ENCODE data around the gene RASGRP3.
"Not testable (repeated sequence)": the region's sequence is repeated elsewhere in the genome, so short reads cannot be mapped to it uniquely, and the experiment has no call there.

The RASGRP3 gene, protein sequence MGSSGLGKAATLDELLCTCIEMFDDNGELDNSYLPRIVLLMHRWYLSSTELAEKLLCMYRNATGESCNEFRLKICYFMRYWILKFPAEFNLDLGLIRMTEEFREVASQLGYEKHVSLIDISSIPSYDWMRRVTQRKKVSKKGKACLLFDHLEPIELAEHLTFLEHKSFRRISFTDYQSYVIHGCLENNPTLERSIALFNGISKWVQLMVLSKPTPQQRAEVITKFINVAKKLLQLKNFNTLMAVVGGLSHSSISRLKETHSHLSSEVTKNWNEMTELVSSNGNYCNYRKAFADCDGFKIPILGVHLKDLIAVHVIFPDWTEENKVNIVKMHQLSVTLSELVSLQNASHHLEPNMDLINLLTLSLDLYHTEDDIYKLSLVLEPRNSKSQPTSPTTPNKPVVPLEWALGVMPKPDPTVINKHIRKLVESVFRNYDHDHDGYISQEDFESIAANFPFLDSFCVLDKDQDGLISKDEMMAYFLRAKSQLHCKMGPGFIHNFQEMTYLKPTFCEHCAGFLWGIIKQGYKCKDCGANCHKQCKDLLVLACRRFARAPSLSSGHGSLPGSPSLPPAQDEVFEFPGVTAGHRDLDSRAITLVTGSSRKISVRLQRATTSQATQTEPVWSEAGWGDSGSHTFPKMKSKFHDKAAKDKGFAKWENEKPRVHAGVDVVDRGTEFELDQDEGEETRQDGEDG

DNA sequence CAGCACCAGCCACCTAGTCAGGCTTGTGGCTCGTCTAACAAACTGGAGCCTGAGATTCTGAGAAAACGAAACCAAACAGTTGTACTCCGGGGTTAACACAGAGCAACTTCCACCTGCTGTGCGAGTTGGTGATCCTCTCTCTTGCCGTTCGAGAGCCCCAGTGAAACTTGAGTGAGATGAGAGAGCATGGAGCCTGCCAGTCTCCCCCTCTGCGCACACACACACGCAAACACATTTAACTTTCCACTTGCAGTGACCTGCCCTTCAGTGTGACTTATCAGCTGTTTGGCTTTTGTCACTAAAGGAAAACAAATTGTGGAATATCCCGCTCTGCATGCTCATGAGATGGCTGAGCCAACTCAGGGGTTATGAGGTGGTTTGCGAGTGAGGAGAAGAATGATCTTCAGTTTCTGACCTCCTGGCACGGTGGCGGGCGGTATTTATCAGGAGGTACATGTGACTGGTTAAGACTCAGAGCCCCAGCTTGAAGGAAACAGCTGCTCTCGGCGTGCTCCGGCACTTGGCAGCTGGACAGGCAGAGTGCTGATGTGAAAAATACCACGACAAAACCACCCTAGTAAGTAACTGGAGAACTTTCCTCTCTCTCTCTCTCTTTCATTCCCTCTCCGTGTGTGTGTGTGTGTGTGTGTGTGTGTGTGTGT is at the start of gene RASGRP3:
Gene RASGRP3, plus strand, starts transcription at position 519 of the 662 bp plus-strand sequence. CDS start 38,488 bp downstream, outside the sequence.
- peak; percentile 9 to 41 for DNase-seq (ENCODE audit: low spot score in 2 of 2)
- no peaks in the 10 kb centered on the region for H3K9me3 ChIP-seq
- H3K27me3 ChIP-seq (ENCODE audit: low read depth), result no peaks in the 10 kb centered on the region
- no peaks in the 10 kb centered on the region for H3K36me3 ChIP-seq (replicated peaks)
- peak within 1 kb of the TSS; percentile 23 for H3K4me3 ChIP-seq
- no peaks in the 10 kb centered on the region for H3K4me1 ChIP-seq
- in situ Hi-C loops (cut with MboI; ENCODE audit: low sequenced_read_pairs), result no loop called here

GRCh38 chr2:33426666-33427231 is 49.7 kb upstream of the RASGRP3 start:
- Histone ChIP-seq H3K36me3 (replicated peaks) (no peaks in the 10 kb centered on the region), H3K27me3 (ENCODE audit: low read depth) (no peaks in the 10 kb centered on the region), H3K4me3 (no peak overlapping the region), H3K9me3 (no peaks in the 10 kb centered on the region), H3K4me1 (no peaks in the 10 kb centered on the region)
- DNase-seq (ENCODE audit: low spot score in 2 of 2), result peak in 1 of 2 experiments; percentile 15
- in situ Hi-C loops (cut with MboI; ENCODE audit: low sequenced_read_pairs), result no loop called here

DNA sequence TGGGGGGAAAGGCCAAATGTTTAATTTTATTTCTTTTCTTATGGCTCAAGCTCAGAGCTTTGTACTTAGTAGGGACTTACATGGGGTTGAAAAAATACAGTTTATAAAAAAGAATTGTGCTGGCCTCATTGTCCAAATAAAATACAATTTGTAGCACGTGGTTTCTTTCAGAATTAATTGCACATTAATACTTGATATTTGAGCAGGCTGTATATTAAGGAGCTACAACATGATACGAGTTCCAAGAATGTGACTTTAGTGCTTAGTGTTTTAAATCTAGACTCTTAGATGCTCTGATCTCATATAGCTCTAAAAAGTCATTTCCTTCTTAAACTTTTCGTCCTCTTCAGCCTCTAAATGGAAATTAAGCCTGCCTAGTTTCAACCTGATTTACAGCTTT is 46.4 kb upstream of the RASGRP3 start:
- H3K4me3 ChIP-seq, result no peak overlapping the region
- H3K36me3 ChIP-seq (replicated peaks), result no peaks in the 10 kb centered on the region
- in situ Hi-C loops (cut with MboI; ENCODE audit: low sequenced_read_pairs), result no loop called here
- no peaks in the 10 kb centered on the region for H3K4me1 ChIP-seq
- H3K9me3 ChIP-seq, result no peaks in the 10 kb centered on the region
- no peaks in the 10 kb centered on the region for H3K27me3 ChIP-seq (ENCODE audit: low read depth)
- no peak for DNase-seq (ENCODE audit: low spot score in 2 of 2)

- no peak for DNase-seq (ENCODE audit: low spot score in 2 of 2)
- Histone ChIP-seq H3K27me3 (ENCODE audit: low read depth) (no peaks in the 10 kb centered on the region), H3K4me3 (no peak overlapping the region), H3K36me3 (replicated peaks) (no peaks in the 10 kb centered on the region), H3K4me1 (no peaks in the 10 kb centered on the region), H3K9me3 (no peaks in the 10 kb centered on the region)
- in situ Hi-C loops (cut with MboI; ENCODE audit: low sequenced_read_pairs), result no loop called here
Observed at GRCh38 chr2:33430856-33431255, 45.6 kb upstream of the RASGRP3 start.

DNA sequence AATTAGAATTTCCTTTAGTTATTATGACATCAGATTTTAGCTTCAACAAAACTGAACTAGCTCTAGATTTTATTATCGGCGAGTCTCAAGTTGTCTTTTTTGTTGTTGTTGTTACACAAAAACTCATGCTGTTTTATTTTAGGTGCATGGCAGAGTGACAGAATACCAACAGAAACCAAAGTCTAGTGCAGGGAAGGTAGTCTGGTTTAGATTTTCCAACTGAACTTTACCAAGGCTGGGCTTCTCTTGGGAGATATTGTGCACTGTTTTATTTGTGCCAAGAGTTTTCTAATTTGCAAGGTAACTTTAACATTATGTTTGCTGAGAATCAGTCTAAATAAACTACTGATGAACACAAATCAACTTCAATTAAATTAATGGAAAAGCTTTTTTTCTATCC is 43.6 kb upstream of the RASGRP3 start:
- H3K4me1 ChIP-seq, result no peaks in the 10 kb centered on the region
- H3K4me3 ChIP-seq, result no peak overlapping the region
- H3K9me3 ChIP-seq, result no peaks in the 10 kb centered on the region
- H3K27me3 ChIP-seq (ENCODE audit: low read depth), result no peaks in the 10 kb centered on the region
- in situ Hi-C loops (cut with MboI; ENCODE audit: low sequenced_read_pairs), result no loop called here
- H3K36me3 ChIP-seq (replicated peaks), result no peaks in the 10 kb centered on the region
- DNase-seq (ENCODE audit: low spot score in 2 of 2), result no peak

DNA sequence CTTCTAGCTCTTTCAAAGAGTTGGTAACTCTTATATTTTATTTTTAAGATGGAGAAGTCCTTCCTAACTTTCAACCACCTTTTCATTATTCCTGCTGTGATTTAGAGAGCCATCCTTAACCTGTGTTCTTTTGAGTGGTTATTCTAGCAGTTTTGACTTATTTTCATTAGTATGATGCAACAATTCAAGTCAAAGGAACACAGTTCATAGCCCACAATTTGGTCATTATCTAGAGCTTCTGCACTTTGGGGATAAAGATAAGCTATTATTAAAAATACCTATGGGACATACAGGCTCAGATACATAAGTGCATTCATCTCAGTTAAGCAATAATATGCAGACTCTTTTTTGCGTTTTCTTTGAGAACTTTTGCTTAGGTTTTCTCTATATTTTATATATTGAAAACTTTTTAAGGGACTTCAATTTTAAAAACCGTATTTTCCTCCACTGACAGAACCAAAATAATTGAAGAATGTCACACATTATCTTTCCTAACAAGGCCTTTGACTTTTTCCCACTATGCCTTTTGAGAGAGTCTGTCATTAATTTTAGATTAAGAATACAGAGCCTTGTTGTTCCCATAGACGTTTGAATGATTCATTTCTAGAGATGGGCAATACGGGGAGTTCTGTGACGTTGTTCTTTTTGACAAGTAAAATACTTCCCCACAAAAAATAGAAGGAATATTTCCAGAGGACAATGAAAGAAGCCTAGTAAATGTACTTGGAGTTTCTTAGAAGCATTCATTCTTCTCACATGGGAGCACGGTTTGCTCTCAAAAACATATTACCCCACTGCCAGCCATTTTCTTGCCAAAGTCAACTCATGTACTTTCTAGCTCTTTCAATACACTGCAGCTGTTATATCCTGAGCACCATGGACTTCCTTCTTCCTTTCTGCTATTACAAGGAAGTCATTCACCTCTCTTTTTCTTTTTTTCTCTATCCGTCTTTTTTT is 42.9 kb upstream of the RASGRP3 start:
- Histone ChIP-seq H3K9me3 (no peaks in the 10 kb centered on the region), H3K4me3 (no peak overlapping the region), H3K4me1 (no peaks in the 10 kb centered on the region), H3K27me3 (ENCODE audit: low read depth) (no peaks in the 10 kb centered on the region), H3K36me3 (replicated peaks) (no peaks in the 10 kb centered on the region)
- no peak for DNase-seq (ENCODE audit: low spot score in 2 of 2)
- in situ Hi-C loops (cut with MboI; ENCODE audit: low sequenced_read_pairs), result no loop called here

DNA sequence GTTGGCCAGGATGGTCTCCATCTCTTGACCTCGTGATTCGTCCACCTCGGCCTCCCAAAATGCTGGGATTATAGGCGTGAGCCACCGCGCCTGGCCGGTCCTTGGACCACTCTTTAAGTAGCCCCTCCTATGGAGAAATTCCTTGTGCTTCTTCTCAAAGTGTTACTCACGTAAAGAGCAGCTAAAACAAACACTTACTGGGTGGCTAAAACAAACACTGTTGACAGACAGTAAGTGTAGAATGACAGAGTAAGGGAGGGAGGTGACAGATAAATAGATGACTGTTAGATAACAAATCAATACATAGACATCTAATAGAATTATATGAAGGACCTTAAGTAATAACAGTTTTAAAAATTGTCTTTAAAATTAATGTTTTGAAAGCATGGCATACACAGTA is 40.9 kb upstream of the RASGRP3 start:
- Histone ChIP-seq H3K4me3 (no peak overlapping the region), H3K4me1 (no peaks in the 10 kb centered on the region), H3K9me3 (no peaks in the 10 kb centered on the region), H3K27me3 (ENCODE audit: low read depth) (no peaks in the 10 kb centered on the region), H3K36me3 (replicated peaks) (no peaks in the 10 kb centered on the region)
- DNase-seq (ENCODE audit: low spot score in 2 of 2), result no peak
- in situ Hi-C loops (cut with MboI; ENCODE audit: low sequenced_read_pairs), result no loop called here

GRCh38 chr2:33436083-33436482 is 40.4 kb upstream of the RASGRP3 start:
- DNase-seq (ENCODE audit: low spot score in 2 of 2), result no peak
- no peaks in the 10 kb centered on the region for H3K27me3 ChIP-seq (ENCODE audit: low read depth)
- no peaks in the 10 kb centered on the region for H3K36me3 ChIP-seq (replicated peaks)
- no peaks in the 10 kb centered on the region for H3K4me1 ChIP-seq
- no peak overlapping the region for H3K4me3 ChIP-seq
- H3K9me3 ChIP-seq, result no peaks in the 10 kb centered on the region
- in situ Hi-C loops (cut with MboI; ENCODE audit: low sequenced_read_pairs), result no loop called here

DNA sequence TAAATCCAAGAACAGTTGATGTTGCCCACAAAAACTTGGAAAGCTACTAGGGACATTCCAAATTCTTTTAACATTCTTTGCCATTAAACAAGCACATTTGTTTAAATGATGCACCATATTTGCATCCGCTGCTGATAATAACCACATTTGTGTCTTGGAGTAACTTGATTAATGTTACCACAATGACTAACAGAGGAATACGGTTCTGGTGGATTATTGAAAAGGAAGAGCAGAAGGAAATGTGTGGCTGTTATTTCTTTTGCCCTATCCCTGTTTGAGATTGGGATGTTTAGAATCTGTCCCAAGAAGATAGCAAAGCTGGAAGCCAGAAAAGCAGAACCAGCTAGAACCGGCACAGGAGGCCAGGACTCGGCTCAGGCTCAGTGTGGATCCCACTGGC is 39.2 kb upstream of the RASGRP3 start:
- no peak for DNase-seq (ENCODE audit: low spot score in 2 of 2)
- Histone ChIP-seq H3K36me3 (replicated peaks) (no peaks in the 10 kb centered on the region), H3K4me1 (no peaks in the 10 kb centered on the region; the same call in 1 of the 2 replicates), H3K4me3 (no peak overlapping the region), H3K27me3 (ENCODE audit: low read depth) (no peaks in the 10 kb centered on the region), H3K9me3 (no peaks in the 10 kb centered on the region)
- in situ Hi-C loops (cut with MboI; ENCODE audit: low sequenced_read_pairs), result no loop called here

- Histone ChIP-seq H3K4me3 (no peak overlapping the region), H3K27me3 (ENCODE audit: low read depth) (no peaks in the 10 kb centered on the region), H3K36me3 (replicated peaks) (no peaks in the 10 kb centered on the region), H3K4me1 (no peaks in the 10 kb centered on the region; the same call in 1 of the 2 replicates), H3K9me3 (no peaks in the 10 kb centered on the region)
- in situ Hi-C loops (cut with MboI; ENCODE audit: low sequenced_read_pairs), result no loop called here
- DNase-seq (ENCODE audit: low spot score in 2 of 2), result no peak
Observed at GRCh38 chr2:33437815-33438214, 38.6 kb upstream of the RASGRP3 start.

- peak; percentile 38 to 43 for DNase-seq (ENCODE audit: low spot score in 2 of 2)
- Histone ChIP-seq H3K4me3 (no peak overlapping the region), H3K27me3 (ENCODE audit: low read depth) (no peaks in the 10 kb centered on the region), H3K4me1 (peaks cover 3% of the 10 kb centered on the region), H3K9me3 (no peaks in the 10 kb centered on the region), H3K36me3 (replicated peaks) (no peaks in the 10 kb centered on the region)
- in situ Hi-C loops (cut with MboI; ENCODE audit: low sequenced_read_pairs), result no loop called here
Observed at GRCh38 chr2:33441235-33441810, 35.1 kb upstream of the RASGRP3 start.

- in situ Hi-C loops (cut with MboI; ENCODE audit: low sequenced_read_pairs); H3K4me1 ChIP-seq; H3K4me3 ChIP-seq; H3K27me3 ChIP-seq (ENCODE audit: low read depth); H3K36me3 ChIP-seq (replicated peaks); DNase-seq (ENCODE audit: low spot score in 2 of 2); H3K9me3 ChIP-seq: not testable (repeated sequence)
Observed at GRCh38 chr2:33442052-33442451, 34.4 kb upstream of the RASGRP3 start.

All from HAP-1 (cell line).